Stimulated activated CD4-positive, alpha-beta T cell treated with anti-CD3 and anti-CD28 coated beads, Interleukin-2, amount 100 ng/mL, for 24 hours (primary cell): ENCODE data around the gene DOK1.

Source experiments
- DNase-seq, 2 donors: peaks; one replicate each; pipeline ENCODE4 v3.0.0-alpha.2; 2020

Gene DOK1

DNA sequence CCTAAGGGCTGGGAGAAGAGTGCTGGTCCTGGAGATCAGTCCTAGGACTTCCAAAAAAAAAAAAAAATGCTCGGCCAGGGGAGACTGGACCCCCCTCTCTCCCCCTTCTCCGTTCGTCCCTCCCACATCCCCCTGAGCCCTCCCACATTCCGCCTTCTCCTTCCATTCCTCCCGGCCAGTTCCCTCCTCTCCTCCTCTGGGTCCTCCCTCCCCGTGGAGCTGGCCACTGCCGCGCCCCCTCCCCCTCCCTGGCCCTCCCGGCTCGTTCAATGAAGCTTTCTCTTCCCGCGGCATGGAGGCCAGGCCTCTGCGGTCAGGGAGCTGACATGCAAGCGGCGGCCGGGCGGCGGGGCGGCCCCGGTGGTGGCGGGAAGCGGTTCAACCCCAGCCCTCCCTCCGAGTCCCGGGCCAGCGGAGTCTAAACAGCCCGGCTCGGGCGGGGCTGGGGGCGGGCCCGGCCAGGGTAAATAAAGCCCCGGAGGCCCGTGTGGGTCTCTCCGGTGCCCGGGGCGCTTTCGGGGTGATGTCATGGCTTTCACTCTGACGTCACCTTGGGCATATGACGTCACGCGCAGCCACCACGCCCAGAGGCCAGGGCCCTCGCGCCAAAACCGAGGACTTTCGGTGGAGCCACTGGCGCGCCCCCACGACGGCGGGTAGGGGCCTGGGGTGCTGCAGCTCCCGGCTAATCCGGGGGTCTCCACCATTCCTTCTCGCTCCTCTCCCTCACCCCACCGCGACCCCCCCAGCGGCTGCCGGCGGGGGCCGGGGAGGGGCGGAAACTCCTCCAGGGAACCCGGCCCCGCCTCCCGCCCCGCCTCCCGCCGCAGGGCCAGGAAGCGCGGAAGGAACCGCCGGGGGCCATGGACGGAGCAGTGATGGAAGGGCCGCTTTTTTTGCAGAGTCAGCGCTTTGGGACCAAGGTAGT is at the start of gene DOK1, which contains the start of gene LOXL3:
Gene DOK1, plus strand, starts transcription at position 829 of the 928 bp plus-strand sequence. Its CDS starts 35 bp downstream, at position 864.
Gene LOXL3, minus strand, starts transcription at position 51 of the 928 bp plus-strand sequence. CDS start 1,308 bp downstream, outside the sequence.
- DNase-seq, result peak; percentile 88 to 90

GRCh38 chr2:74505448-74506246 is 48.9 kb upstream of the DOK1 start:
- no peak for DNase-seq

DNA sequence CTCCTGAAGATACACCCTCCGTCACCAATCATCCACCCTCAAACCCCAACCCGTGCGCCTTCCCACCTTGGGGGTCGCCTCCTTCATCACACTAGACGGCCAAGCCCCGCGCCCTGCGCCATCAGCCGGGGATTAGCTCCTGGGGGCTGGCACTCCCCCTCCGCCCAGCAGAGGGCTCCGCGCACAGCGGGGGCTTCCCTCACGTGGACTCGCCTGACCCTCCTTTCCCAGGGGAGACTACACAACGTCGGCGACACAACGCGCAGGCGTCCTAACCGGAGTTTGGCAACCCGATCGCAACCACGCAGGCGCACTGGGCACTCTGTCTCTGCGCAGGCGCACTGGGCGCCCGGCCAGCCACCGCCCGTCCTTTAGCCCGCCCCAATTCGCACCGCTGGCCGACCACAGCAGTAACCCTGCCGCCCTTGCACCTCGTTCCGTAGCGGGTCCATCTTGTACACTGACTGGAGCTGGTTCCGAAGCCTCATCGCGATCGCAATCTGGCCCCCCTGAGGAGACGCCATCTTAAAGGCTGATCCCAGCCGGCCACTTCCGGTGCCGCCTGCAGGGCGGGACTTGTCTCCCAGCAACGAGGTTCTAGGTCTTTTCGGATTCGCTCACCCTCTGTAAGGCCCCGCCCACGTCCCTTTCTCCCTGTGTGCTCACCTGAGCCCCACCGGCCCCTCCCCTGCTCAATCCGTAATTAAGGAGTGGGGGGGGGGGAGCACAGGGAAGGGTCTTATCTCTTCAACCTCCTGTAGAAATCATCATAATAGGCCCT is 47.2 kb upstream of the DOK1 start, which contains the start of gene PCGF1:
Gene PCGF1, minus strand, starts transcription at position 551 of the 781 bp plus-strand sequence. Its CDS starts 27 bp downstream, at position 524.
- DNase-seq, result peak; percentile 99 to 100

- DNase-seq, result no peak
Measured at GRCh38 chr2:74507926-74508520, 46.5 kb upstream of the DOK1 start.

GRCh38 chr2:74510272-74510671 is 44.2 kb upstream of the DOK1 start:
- no peak for DNase-seq

DNA sequence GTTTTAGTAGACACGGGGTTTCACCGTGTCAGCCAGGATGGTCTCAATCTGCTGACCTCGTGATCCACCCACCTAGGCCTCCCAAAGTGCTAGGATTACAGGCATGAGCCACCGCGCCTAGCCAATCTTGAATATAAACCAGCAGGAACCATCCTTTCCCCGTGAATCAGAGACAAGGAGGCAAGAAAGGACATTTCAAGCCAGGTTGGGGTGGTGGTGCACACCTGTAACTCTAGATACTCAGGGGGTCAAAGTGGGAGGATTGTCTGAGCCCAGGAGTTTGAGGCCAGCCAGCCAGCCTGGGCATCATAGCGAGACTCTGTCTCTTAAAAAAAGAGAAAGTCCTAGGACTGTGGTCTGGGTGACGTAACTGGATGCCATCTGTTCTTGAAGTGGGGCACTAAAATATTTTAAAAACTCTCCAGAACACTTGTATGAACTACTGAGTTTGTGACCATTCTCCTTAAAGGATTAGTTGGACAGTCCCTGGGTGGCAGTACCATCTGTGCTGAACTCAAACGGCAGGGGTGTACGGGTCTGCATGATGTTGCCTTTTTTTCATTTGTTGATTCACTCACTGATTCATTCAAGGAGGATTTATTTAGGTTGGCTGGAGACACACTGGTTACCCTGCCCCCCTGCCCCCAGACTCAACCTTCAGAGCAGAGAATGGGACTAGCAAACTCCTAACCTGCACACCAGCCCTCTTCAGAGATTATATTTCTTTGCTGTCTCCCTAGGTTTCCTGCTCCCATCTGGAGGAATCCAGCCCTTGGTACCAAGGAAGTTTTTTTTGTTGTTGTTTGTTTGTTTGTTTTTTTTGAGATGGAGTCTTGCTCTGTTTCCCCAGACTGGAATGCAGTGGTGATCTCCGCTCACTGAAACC is 43.2 kb upstream of the DOK1 start:
- no peak for DNase-seq

GRCh38 chr2:74512744-74513604 is 41.5 kb upstream of the DOK1 start:
- no peak for DNase-seq

DNA sequence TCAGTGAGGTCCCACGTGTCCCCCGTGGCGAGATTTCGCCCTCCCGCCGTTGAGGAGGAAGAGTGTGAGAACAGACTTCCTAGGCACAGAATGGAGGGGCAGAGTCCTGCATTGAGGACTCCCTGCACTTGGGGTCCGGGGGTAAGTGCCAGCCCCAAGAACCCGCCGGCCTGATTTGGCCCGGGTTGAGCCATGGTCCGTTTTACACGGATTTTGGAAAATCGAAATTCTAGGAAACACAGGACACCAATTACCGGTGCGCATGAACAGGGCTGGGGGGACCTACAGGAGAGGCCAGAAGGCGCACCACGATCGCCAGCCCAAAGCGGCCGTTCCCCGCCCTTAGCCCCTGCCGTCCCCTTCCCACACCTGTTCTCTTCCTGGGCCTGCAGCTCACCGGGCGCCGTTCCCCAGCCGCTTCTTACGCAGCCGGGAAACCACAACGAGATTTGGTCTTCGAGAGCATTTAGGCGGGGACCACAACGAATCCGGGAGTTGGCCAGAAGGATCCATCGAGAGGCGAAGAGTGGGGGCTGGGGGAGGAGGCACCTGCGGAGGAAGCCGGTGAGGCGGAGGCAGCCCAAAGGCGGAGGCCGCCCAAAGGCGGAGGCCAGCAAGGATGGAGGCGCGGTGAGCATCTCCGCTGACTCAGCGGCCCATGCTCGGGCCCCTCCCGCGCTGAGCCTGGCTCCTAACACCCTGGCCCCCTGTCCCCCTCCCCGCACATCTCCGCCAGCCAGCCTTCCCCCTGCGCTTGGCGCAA is 40.7 kb upstream of the DOK1 start:
- DNase-seq, result peak; percentile 29 to 50

DNA sequence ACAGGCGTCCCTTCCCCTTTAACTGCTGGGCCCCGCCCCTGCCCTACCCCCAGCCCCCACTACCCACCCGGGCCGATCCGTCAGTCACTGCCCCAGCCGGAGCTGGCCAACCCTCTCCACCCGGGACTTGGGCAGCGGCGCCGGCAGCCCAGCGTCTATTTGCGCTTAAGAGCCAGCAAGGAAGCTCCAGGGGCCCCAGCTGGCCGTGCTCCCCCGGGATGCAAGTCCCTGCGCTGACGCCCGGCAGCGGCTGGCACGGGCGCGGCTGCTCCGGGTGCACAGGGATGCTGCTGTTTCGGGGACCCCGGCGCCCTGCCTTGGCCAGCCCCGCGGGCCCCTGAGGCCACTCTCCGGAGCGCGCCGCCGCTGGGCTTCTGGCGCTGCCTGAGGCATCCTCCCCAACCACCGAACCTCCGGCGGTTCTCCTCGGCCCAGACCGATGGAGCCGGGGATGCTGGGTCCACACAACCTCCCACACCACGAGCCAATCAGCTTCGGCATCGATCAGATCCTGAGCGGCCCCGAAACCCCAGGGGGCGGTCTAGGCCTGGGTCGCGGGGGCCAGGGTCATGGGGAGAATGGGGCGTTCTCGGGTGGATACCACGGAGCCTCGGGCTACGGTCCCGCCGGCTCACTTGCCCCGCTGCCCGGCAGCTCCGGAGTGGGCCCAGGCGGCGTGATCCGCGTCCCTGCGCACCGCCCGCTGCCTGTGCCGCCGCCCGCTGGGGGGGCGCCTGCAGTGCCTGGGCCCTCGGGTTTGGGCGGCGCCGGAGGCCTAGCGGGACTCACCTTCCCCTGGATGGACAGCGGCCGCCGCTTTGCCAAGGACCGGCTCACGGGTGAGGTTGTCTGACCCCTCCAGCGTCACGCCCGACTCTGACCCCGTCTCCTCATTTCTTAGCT is 39.9 kb upstream of the DOK1 start, which contains the start of gene TLX2:
Gene TLX2, plus strand, starts transcription at position 83 of the 903 bp plus-strand sequence. Its CDS starts 357 bp downstream, at position 440.
- DNase-seq, result peak in 1 of 2 donors; percentile 28

- peak in 1 of 2 donors; percentile 27 for DNase-seq
Measured at GRCh38 chr2:74515271-74515980, 39.1 kb upstream of the DOK1 start.

DNA sequence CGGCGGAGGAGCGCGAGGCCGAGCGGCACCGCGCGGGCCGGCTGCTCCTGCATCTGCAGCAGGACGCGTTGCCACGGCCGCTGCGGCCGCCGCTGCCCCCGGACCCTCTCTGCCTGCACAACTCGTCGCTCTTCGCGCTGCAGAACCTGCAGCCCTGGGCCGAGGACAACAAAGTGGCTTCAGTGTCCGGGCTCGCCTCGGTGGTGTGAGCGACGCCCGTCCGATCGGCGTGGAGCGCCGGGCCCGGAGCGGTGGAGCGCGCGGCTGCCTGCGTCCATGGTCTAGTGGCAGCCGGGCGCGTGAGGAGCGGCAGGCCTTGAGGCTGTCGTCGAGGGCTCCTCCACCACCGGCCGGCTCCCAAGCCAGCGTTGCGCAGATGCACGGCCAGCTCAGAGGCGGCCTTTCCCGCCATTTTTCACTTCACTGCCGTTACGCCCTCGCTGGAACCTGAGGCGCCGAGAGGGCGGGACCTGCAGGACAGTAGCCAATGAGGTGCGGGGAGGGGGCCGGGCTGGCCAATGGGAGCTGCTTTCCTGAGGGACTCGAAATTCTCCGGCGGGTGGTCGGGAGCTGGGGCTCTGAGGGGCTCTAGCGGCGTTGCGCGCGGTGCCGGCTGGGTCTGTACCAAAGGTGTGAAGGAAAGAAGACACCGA is 38.4 kb upstream of the DOK1 start:
- peak; percentile 79 for DNase-seq

- no peak for DNase-seq
Measured at GRCh38 chr2:74516650-74517049, 37.9 kb upstream of the DOK1 start.

DNA sequence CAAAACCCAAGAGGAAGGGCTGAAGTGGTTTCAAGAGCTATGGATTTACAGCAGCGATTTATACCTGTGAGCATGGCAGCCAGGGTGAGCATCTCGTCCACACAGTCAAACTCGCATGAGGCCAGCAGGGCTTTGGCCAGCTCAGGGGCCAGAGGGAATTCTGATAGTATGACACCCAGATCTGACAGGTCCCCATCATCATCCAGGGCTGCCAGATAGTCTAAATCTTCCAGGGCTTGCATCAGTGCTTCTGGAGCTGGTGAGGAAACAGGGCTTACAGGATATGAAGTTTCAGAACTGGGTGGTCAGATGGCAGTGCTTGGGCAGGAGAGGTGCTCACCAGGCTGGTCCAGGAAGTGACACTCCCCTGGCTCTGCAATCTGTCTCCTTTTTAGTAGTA is 32.0 kb upstream of the DOK1 start:
- no peak for DNase-seq

DNA sequence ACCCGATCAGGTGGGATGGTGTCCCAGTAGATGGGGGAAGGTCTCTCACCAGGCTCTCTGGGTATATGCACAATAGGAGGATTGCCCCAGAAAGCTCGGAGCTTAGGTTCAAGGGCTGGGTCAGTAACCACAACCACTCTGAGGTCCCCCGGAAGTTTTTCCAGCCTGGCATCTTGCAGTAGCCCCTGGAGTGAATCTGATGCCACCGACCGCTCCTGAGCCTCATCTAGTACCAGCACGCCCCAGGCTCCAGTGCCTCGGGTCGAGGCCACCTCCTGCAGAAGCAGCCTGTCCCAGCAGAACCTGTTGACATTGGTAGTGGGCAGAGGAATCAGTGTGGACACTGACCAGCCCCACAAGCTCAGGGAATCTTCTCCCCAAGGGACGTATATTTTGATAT is 30.5 kb upstream of the DOK1 start:
- DNase-seq, result no peak

DNA sequence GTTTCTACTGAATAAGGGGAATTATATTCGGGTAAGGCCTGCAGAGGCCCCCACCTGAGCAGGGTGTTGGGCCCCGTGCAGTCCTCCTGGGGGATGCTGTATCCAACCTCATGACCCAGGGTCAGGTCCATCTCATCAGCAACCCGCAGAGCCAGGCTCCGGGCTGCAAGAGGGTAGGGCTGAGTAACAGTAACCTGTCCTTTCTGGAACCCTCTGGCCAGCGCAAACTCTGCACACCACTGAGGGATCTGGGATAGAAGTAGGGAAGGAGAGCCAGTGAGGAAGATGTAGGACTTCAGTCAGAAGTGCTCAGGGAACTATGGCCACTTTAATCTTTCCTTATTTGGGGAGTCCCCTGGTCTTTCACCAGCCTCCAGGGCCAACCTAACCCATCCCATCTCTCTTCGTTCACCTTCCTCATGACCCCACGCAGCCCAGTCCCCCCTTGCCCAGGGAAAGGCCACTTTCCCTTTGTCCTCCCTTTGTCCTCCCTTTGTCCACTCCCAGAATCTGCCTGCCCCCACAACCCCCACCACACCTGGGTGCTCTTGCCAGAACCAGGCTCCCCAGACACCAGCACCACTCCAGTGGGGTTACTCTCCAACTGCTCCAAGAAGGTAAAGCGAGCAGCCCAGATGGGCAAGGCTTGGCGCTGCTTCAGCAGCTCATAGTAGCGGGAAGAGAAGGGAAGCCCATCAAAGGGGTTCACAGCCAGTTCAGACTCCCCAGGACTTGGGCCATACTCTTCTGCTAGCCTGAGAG is 29.4 kb upstream of the DOK1 start:
- DNase-seq, result no peak
